ENCODE results near the gene KCNMA1.
"Not testable (repeated sequence)": the region's sequence is repeated elsewhere in the genome, so short reads cannot be mapped to it uniquely, and the experiment has no call there.

The KCNMA1 gene

DNA sequence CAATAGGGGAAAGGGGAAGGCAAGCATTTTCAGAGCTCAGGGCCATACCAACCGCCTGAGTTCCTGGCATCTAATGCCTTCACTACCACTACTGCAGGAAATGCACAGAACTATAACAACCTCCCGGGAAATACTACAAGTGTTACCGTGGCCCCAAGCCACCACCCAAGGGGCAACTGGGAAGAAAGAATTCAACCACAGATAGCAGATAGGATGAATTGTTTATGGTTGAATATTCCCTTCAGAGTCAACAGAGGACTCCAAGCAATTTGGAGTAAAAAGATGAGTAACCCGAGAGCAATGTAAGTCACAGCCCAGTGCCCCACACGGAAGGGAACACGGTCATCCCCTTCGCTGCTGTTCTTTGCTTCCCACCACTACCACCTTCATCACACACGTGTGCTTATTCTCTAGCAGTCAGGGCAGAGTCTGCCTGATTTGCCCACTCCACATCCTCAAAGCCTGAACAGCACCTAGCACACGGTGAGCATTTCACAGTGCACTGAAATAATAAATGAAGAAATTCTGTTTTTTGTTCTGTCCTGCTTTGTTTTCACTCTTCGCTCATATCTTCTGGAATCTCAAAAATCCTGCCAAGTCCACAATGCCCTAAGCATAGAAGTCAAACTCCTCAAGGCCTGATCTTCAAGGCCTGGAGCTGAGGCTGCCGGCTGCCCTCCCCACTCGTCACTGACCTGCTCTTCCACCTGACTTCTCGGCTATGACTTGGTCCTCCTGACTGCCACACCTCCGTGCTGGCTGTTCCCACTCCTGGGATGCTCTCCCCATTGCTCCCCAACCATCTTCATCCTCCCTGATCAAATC lies 221.1 kb downstream of the KCNMA1 start:
- no peak for DNase-seq (ENCODE audit: low spot score)

DNA sequence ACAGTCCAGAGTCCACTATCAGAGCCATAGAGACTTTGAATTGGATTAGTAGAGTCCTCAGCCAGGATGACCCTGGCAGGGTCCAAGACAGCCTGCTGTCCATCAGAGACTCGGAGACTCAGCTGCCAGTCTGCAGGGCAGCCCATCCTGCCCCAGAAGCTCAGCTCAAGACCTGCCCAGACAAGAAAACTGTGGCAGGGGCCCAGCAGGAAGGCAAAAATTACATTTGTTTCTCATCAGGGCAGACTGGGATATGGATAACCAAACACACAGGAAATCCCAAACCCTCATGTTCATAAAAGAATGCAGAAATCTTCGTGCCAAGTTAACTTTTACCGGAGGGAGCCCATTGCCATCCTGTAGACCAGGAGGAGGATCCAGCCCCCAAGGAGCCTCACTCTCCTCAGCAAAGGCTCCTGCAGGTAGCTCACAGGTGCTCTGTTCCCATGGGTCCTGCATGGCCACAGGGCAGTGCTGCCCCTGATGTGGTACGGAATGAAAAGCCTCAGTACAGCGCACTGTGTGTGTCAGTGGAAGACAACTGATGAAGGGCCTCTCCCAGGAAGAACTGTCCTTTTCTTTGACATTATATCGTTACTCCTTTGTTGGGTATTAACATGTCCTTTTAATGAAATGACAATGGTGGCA lies 222.2 kb downstream of the KCNMA1 start:
- DNase-seq (ENCODE audit: low spot score), result no peak

DNA sequence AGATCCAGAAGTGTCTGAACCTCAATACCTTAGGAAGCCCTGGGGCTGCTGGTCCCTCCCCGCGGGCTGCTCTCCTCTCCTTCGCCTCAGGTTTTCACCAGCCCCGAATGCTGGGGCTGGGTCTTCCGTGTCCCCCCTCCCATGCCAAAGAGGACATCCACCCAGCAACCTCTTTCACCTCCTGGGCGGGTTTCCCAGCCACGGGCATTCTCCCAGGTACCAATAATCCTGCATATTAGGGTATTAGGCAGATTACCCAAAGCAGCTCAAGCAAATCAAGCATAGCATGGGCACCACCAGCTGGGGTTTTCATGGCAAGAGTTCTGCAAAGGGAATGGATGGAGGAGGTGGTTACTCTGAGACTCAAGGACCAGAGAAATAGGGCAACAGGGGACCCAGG lies 224.4 kb downstream of the KCNMA1 start:
- no peak for DNase-seq (ENCODE audit: low spot score)

DNA sequence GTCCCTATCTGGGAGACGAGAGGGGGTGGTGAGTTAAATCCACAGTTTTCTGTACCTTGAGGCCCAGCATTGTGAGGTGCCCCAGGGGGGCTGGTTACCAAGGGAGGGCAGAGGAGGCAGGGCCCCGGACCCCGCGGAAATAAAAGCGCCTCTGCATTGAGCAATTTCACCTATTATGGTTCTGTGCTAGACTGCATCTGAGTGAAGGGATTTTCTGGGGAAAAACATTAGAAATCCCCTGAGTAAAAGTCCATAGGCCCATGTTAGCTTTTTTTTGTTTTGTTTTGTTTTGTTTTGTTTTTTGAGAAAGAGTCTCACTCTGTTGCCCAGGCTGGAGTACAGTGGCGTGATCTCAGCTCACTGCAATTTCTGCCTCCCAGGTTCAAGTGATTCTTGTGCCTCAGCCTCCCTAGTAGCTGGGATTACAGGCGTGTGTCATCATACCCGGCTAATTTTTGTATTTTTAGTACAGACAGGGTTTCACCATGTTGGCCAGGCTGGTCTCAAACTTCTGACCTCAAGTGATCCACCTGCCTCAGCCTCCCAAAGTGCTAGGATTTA lies 225.0 kb downstream of the KCNMA1 start:
- DNase-seq (ENCODE audit: low spot score), result not testable (repeated sequence)

DNA sequence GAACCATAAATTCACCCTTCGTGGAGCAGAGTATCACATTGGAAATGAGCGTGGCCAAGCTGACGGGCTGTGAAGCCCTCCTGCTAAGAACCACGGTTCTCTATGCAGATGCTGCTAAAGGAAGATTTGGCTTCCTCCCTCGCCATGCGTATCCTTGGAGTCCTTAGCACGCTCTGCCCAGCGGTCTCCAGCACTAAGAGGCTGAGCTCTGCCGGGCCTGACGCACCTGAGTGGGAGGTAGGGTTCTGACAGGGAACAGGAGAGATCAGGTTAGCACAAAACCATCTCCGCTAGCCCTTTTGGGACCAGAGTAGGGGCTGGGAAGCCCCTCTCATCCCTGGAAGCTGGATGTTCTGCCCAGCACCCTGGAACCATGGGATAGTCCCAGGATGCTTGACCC lies 225.8 kb downstream of the KCNMA1 start:
- no peak for DNase-seq (ENCODE audit: low spot score)

DNA sequence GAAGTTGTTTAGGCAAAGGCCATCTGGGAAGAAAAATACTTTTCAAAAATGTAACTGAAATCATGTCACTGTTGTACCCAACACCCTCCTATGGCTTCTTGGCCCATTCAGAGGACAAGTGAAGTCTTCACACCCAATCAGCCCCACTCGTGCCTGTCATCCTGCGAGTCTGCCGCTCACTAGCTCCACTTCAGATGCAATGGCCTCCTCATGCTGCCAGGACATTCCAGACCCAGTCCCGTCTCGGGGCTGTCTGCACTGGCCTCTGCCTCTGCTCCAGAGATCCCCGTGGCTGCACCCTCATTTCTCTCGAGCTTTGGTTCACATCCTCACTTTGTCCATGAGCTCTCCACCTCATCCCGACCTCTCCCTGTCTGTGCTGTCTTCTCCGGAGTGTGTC lies 227.1 kb downstream of the KCNMA1 start:
- DNase-seq (ENCODE audit: low spot score), result no peak

DNA sequence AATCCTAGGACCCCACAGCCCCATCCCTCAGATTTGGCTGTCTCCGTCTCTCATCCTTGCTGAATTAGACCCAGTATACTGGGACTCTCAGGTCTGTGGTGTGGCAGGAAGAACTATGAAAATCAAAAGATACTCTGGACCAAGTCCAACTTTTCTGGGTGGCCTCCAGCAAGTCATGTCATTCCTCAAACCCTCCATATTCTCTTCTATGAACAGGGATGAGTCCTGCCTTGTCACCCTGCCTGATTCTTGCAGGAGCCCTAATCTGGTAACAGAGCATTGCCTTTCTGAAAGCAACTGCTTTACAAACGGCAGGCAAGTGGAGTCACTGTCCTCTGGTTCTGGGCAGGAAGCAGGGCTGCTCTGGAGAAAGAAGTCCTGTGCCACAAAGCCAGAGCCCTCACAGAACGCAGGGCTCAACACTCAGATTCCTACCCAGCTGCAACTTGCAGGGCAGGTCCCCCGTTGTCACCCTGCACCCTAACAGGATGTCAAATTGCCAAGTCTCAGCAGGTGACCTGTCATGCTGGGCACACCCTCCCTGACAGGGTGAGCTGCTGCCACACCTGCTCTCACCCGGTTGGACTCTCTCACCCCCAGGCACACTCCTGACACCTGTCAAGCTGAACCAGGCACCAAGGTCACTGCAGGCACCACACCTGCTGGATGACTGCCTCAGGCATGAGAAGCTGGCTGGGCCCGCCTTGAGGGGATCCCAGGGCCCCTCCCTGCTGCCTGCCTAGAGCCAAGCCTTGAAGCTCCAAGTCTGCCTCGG lies 227.7 kb downstream of the KCNMA1 start:
- DNase-seq (ENCODE audit: low spot score), result peak; percentile 48

DNA sequence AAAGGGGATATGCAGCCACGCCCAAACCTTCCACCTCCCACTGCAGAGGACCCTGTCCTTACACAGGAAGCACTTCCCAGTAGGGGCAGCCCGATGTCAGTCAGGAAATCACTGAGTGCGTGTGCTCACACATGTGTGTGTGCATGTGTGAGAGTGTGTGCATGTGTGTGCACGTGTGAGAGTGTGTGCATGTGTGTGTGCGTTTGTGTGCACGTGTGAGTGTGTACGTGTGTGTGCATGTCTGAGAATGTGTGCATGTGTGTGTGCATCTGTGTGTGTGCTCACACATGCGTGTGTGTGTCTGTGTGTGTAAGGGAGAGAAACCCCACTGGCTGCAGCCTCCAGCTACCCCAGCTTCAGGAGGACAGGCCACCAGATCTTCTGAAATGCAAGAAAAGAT lies 229.3 kb downstream of the KCNMA1 start:
- no peak for DNase-seq (ENCODE audit: low spot score)

DNA sequence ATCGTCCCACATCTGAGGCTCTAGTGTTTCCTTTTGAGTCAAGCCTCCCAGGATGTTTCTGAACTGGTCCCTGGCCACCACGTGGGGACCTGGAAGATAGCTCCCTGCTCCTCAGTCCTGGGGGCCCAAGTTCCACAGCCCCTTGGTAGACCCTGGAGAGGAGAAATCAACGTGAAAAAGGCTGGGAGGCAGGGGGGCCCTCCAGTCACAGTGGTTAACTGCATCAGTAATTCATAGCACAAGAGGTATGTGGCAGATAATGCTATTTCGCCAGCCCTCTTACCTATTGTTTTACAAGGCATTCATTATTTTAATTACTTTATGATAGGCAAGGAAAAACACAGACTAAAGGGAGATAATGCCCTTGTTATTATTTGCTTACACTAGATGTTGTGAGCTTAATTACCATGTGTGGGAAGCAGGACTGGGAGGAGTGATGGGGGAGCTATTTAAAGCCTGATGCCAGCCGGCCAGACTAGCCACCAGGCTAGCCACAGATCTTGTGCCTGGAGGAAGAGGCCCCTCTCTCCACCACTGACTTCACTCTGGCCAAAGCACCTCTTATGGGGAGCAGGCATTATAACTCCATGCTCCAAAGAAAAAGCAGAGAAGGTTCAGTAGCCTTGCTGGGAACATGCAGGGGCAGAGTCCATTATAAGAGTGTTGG lies 230.7 kb downstream of the KCNMA1 start:
- no peak for DNase-seq (ENCODE audit: low spot score)

DNA sequence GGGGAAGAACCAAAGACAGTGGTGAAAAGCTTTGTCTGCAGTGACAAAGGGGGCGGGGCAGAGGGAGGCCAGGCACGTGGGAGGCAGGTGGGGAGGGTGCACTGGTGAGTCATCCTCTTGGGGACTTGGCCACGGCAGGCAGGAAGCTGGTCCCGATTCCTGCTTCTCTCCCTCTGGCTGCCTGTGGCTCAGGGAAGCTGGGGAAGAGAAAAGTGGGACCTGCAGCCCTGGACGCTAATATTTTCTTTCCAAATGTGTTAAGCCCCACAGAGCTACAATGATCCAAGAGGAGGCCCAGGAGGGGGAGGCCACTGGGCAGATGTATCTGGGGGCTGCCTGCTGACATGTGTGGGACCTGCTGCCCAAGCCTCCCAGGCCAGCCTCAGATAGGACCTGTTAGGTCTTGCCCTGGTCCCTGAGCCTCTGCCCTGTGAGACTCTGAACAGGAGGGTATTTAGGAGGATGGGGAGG lies 231.8 kb downstream of the KCNMA1 start:
- peak; percentile 91 for DNase-seq (ENCODE audit: low spot score)

DNA sequence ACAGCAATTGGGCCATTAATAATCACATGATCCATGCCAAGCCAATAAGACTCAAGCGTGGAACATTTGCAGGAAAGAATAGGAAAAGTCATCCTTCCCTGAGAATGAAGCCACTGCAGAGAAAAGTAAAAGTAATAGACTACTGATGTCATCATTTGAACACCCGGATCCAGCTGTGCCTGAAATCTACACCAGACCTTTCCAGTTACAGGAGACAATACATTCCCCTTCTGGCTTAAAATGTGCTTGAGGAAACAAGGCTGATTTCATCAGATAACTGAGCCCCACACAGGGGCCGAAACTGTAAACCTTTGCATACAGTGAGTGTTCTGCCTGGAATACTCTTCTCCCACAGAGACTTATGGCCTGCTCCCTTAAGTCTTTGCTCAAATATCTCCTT lies 232.8 kb downstream of the KCNMA1 start:
- no peak for DNase-seq (ENCODE audit: low spot score)

DNA sequence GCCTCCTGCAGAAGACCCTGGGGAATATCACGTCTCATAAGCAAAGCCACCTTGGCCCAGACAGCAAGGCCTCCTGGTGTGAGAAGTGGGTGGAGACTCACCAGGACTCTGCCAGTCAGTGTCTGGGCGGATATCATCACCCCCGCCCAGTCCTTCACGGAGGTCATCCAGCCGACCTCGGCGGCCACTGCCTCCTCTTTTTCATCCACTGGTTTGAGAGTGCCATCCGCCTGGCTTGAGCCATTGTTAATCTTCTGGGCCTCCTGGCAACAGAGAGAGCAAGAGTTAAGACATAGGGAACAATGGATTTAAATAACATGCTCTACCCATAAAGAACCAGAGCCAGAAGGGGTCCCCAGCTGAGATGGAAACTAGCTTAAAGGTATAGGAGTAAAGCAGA lies 233.8 kb downstream of the KCNMA1 start:
- DNase-seq (ENCODE audit: low spot score), result no peak

DNA sequence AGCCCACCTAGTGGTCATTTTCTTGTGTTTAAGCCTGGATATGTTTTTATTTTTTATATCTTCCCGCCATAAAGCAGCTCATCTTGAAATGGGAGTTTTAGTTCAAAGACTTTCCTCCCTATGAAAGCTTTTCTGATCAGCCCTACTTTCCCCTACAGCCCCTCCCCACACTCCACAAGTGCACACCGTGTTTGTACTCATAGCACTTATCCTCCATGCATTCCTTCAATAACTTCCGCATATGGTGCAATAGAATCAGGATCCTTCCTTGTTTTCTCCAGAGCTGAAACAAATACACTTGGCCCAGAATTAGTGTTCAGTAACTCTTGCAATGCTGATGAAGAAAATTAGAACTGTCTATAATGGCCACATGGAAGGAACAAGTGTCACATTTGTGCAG lies 235.9 kb downstream of the KCNMA1 start:
- no peak for DNase-seq (ENCODE audit: low spot score)

DNA sequence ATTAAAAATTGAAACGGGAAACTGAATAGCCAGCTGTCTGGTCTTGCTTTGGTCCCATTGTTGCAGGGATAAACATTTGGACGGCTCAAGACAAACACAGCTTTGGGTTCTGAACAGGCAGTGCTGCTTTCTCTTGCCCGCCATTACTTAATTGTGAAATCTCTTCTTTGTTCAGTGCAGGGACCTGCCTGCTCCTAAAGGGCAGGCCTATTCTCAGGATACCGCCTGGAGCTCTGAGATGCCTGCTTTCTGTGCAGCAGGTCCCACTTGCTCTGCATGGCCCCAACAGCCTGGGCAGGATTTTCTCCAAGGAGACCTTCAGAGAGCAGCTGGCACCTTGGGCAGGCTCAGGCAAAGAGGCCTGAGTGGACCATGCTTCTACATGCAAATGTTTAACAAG lies 237.6 kb downstream of the KCNMA1 start:
- DNase-seq (ENCODE audit: low spot score), result no peak

DNA sequence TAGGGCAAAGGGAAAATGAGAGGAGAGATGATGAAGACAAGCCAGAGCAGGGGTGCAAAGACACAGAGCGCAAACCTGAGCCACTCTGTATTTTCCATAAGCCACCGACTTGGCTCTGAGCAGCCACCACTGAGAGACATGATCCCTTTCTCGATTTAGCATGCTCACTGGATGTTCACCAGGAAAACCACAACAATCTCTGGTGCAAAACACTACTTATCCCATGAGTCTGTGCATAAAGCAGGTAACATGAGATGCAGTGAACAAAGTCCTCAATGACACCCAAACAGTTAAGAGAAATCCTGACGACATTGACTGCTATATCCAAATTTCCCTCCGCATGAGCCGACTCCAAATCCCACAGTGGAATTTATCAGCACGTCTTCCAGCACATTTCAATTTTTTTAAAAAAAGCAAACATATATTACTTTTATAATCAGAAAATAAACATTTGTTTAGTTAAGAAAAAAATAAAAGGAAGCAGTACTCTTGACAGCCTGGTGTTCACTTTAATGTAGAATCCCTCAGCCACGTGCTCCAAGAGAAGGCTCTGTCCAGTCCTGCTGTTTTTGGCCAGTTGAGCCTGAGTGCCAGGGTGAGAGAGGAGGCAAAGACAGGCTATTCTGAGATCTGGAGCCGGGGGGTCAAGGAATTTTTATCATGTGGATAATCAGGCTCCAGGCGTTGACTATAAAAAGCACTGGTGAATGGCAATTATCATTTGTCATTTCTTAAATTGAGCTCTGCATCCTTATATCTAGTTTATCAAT lies 238.4 kb downstream of the KCNMA1 start:
- DNase-seq (ENCODE audit: low spot score), result no peak

DNA sequence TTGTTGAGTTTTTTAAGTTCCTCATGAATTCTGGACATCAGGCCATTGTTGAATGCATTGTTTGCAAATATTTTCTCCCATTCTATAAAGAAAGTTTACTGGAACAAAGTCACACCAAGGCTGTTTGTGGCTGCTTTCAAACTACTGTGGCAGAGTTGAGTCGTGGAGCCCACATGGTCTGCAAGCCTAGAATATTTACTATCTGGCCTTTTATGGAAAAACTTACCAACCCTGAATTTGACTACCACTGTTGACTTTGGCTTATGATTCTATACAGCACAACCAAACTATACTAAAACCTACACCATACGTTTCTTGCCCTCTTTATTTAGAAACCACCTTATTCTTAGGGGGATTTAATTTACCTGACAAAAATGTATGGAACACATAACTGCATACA lies 239.1 kb downstream of the KCNMA1 start:
- DNase-seq (ENCODE audit: low spot score), result no peak

DNA sequence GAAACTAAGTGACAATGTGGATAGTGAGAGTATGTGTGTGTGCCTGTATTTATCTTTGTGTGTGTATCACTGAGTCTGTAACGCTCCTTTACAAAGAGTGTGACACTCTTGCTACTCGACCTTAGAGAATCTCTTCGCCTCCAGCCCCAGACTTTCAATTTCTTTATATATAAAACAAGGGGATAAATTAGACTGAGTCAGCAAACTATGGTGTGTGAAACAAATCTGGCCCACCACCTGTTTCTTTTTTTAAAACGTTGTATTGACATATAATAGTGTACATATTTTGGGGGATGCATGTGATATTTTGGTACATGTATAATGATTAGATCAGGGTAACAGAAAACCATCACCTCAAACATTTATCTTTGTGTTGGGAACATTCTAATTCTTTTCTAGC lies 240.5 kb downstream of the KCNMA1 start:
- no peak for DNase-seq (ENCODE audit: low spot score)

DNA sequence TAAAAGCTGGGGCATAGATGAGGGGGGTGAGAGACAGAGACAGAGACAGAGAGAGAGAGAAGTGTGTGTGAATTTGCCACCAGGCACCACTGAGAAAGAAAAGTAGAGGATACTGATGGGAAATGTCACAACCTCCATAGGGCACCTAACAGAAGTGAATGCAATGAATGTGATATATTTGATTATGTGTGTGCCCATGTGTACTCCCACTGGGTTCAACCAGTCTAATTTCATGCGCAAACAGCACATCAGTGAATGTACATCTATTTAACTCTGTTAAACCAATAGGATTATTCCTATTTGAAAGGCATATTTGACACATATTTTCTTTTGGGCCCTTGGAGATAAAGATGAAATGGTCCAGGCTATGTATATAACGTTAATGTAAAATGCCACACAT lies 241.3 kb downstream of the KCNMA1 start:
- no peak for DNase-seq (ENCODE audit: low spot score)

DNA sequence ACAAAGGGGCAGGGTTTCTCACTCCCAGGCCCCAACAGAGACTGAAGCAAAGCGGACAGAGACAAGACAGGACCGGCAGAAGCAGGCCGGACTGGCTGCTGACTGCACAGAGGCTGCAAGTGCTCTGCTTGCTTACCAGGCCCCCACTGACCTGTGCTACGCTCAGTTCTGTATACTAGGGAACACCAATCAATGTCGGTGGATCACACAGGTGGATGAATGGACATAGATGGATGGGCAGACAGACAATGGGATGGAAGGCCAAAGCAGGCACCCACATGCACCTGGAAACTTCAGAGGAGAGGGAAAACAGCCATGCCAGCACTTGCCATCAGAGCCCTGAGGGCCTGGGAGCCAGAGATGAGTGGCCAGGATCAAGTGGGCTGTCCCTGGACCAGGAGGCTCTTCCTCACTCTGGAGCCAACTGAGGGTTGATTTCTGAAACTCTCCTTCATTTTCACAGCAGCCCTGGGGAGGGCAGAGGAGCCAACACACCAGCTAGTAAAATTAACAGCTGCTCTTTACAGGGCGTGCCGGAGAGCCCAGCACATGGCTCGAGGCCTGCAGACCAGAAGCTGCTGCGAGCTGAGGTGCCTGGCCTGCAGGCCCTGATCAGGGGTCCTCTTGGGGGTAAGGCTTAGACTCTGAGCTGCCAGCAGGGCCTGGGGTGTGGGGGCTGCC lies 243.6 kb downstream of the KCNMA1 start:
- DNase-seq (ENCODE audit: low spot score), result no peak

DNA sequence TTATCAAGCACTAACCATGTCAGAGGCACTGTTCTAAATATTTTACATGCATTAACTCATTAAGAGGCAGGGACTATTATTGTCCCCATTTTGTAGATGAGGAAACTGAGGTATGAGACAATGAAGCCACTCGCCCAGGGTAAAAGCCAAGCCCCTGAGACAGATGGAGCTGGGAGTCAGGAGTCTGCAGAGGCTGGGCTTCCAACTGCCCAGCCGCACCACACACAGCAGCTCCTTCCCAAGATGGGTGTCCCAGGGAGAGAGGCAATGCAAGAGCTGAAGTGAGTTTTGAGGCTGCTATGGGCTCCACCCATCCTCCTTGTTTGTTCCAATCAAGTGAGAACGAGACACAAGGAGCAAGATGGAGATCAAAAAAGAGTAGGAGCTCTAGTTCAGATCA lies 244.2 kb downstream of the KCNMA1 start:
- no peak for DNase-seq (ENCODE audit: low spot score)

DNA sequence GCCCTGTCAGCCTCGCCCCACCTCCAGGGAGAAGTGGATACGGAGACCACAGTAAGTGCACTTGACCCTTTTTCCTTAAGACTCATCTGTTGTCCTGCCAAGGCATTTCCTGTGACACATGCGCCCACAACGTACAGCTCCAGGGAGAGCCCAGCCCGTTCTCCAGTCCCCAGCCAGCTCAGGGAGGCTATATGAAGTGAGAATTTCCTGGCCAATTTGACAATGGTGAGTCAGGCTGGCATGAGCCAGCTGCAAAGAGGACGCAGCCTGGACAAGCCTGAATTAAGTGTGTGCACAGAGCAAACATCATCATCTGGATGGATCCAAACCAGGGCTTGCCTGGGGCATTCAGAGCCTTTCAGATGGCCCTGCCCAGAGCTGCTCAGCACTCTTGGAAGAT lies 244.8 kb downstream of the KCNMA1 start:
- DNase-seq (ENCODE audit: low spot score), result no peak
